ENCODE data around the gene NOS1AP.

The NOS1AP gene

DNA sequence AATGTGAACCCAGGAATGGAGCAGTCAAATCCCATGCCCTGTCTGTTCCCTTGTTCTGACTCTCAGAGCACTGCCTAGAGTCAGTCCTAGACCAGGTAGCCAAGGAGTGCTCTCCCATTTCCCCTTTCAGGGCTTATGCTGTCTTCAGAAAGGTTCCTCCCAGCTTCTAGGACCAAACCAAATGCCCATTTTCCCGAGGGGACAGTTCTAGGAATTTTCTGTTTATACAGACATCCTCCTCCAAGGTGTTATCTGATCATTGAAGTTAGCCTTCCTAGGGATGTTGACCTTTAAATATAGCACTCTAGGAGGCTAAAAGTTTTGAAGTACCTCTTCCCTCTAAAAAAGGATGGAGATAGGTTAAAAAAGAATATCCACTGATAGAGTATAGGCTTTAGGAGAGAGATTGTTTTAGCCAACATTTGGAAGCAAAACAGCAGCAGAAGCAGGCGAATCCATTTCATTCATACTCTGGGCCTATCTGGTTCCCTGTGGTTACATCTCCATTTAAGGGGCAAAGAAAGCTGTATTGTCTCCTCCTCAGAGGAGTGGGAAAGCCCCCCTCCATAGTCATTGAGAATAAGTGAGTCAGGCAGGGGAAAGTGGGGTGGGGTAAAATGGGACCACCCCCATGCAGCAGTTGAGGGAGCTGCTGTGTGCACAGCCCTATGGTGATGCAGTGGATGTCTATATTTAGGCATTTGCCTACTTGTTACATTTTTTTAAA, 180.7 kb downstream of the NOS1AP start:
- H3K4me3 ChIP-seq (ENCODE audit: low read depth in 1 of 2, low read length in 2 of 2), result no peak overlapping the region
- H3K4me1 ChIP-seq (ENCODE audit: insufficient read depth, low read length), result no peaks in the 10 kb centered on the region
- no peaks in the 10 kb centered on the region for H3K9me3 ChIP-seq (ENCODE audit: low read length)
- no peaks in the 10 kb centered on the region for H3K27me3 ChIP-seq (ENCODE audit: control insufficient read depth in 1 of 2, insufficient read depth in 2 of 2, low read length in 2 of 2)
- no peak overlapping the region for H3K9ac ChIP-seq (ENCODE audit: low read length)
- H3K27ac ChIP-seq (ENCODE audit: low read depth, low read length), result no peak overlapping the region
- H3K36me3 ChIP-seq (ENCODE audit: insufficient read depth, low read length), result no peaks in the 10 kb centered on the region

DNA sequence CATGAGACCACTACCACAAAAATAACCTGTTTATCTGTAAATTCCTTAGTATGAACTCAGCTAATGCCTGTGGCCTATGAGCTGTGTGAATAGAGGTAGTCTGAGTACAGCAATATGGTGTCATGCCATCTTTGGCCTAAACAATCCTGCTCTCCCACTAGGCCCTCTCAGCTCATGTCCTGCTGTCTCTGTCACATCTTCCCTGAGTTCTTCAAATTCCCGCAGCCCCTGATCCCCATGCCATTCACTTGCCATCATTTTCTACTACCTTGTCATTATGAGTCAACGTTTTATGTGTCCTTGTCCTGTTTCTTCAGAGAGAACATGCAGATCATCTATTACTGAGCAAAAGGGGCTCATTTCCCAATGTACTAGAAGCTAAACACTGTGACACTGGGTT, 181.6 kb downstream of the NOS1AP start:
- H3K36me3 ChIP-seq (ENCODE audit: insufficient read depth, low read length), result no peaks in the 10 kb centered on the region
- H3K9ac ChIP-seq (ENCODE audit: low read length), result no peak overlapping the region
- H3K27me3 ChIP-seq (ENCODE audit: control insufficient read depth in 1 of 2, insufficient read depth in 2 of 2, low read length in 2 of 2), result no peaks in the 10 kb centered on the region
- H3K4me1 ChIP-seq (ENCODE audit: insufficient read depth, low read length), result peaks cover under 1% of the 10 kb centered on the region
- no peak overlapping the region for H3K27ac ChIP-seq (ENCODE audit: low read depth, low read length)
- no peak overlapping the region for H3K4me3 ChIP-seq (ENCODE audit: low read depth in 1 of 2, low read length in 2 of 2)
- no peaks in the 10 kb centered on the region for H3K9me3 ChIP-seq (ENCODE audit: low read length)

DNA sequence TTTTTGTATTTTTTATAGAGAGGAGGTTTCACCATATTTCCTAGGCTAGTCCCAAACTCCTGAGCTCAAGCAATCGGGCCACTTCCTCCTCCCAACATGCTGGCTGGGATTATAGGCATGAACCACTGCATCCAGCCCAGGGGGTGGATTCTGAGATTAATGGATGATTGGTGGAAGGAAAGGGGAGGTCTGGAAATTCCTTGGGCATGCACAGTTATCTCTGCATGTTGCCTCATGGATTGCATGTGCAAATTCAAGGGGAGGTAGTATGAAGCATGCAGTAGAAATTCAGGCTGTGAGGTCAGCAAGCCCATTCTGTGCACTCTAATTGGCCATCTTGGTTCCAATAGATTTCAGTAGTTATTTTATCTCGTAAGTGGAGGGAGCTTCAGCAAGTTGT, 182.7 kb downstream of the NOS1AP start:
- H3K4me3 ChIP-seq (ENCODE audit: low read depth in 1 of 2, low read length in 2 of 2), result no peak overlapping the region
- H3K9ac ChIP-seq (ENCODE audit: low read length), result no peak overlapping the region
- no peak overlapping the region for H3K27ac ChIP-seq (ENCODE audit: low read depth, low read length)
- H3K36me3 ChIP-seq (ENCODE audit: insufficient read depth, low read length), result no peaks in the 10 kb centered on the region
- H3K9me3 ChIP-seq (ENCODE audit: low read length), result no peaks in the 10 kb centered on the region
- H3K27me3 ChIP-seq (ENCODE audit: control insufficient read depth in 1 of 2, insufficient read depth in 2 of 2, low read length in 2 of 2), result no peaks in the 10 kb centered on the region
- peaks cover 11% of the 10 kb centered on the region for H3K4me1 ChIP-seq (ENCODE audit: insufficient read depth, low read length)

DNA sequence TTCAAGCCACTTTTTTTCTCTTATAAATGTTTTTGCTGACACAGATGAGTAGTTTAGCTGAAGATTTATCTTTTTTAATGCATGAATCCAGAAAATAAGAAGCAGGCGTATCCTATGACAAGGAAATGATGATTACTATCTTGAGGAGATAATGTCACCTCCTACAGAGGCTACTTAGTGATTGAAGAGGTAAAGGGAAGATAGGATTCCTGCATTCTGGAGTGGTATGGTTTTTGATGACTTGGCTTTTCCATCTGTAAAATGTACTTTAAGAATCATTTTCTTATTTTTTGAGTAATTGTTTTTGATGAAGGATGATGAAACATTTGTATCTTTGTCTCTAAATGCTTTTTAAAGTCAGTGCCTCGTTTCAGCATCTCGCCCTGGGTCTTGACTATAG, 184.3 kb downstream of the NOS1AP start:
- H3K36me3 ChIP-seq (ENCODE audit: insufficient read depth, low read length), result no peaks in the 10 kb centered on the region

DNA sequence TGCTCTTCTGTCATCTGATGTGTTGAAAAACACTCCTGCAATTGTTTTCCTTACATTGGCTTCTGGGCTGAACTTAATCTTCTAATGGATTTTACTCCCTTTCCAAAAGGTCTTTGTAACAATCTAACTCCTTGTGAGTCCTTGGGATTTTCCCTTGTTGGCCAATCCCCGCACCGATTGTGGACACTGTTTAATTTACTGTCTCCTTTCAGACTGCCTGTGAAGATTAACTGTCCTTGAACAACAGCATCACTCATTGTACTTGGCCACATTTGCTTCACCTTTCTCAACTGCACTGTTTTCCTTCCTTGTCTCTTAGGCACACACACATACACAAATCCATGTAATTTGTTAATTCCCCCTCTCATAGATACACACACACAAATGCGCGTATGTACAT, 186.8 kb downstream of the NOS1AP start:
- Histone ChIP-seq H3K27me3 (ENCODE audit: control insufficient read depth in 1 of 2, insufficient read depth in 2 of 2, low read length in 2 of 2) (no peaks in the 10 kb centered on the region), H3K4me1 (ENCODE audit: insufficient read depth, low read length) (peaks cover 11% of the 10 kb centered on the region), H3K36me3 (ENCODE audit: insufficient read depth, low read length) (no peaks in the 10 kb centered on the region), H3K4me3 (ENCODE audit: low read depth in 1 of 2, low read length in 2 of 2) (no peak overlapping the region), H3K9ac (ENCODE audit: low read length) (no peak overlapping the region), H3K9me3 (ENCODE audit: low read length) (no peaks in the 10 kb centered on the region), H3K27ac (ENCODE audit: low read depth, low read length) (no peak overlapping the region)

More for the DNA sequence above, 184.3 kb downstream of the NOS1AP start:
- no peak overlapping the region for H3K4me3 ChIP-seq (ENCODE audit: low read depth in 1 of 2, low read length in 2 of 2)
- H3K4me1 ChIP-seq (ENCODE audit: insufficient read depth, low read length), result peaks cover 11% of the 10 kb centered on the region
- H3K27ac ChIP-seq (ENCODE audit: low read depth, low read length), result no peak overlapping the region
- no peak overlapping the region for H3K9ac ChIP-seq (ENCODE audit: low read length)
- H3K27me3 ChIP-seq (ENCODE audit: control insufficient read depth in 1 of 2, insufficient read depth in 2 of 2, low read length in 2 of 2), result no peaks in the 10 kb centered on the region
- H3K9me3 ChIP-seq (ENCODE audit: low read length), result no peaks in the 10 kb centered on the region

DNA sequence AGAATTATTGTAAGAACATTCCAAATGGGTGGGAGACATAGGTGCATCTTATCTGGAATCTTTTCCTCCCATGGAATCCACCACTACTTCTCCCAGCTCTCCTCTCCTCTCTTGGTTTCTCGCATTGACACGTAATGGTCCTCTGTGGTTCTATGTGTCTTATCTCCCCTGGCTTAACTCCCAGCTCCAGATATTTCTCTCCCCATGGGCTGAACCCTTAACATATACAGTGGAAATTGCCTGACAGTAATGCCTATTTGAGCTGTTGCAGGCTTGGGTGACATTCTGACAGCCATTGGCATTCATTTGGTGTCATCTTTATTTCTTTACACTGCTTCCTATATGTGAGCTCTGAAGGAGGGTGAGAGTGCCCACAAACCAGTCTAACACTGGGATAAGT, 188.9 kb downstream of the NOS1AP start:
- Histone ChIP-seq H3K9ac (ENCODE audit: low read length) (no peak overlapping the region), H3K27ac (ENCODE audit: low read depth, low read length) (no peak overlapping the region), H3K9me3 (ENCODE audit: low read length) (no peaks in the 10 kb centered on the region), H3K4me1 (ENCODE audit: insufficient read depth, low read length) (peaks cover 11% of the 10 kb centered on the region), H3K27me3 (ENCODE audit: control insufficient read depth in 1 of 2, insufficient read depth in 2 of 2, low read length in 2 of 2) (no peaks in the 10 kb centered on the region), H3K36me3 (ENCODE audit: insufficient read depth, low read length) (no peaks in the 10 kb centered on the region), H3K4me3 (ENCODE audit: low read depth in 1 of 2, low read length in 2 of 2) (no peak overlapping the region)

DNA sequence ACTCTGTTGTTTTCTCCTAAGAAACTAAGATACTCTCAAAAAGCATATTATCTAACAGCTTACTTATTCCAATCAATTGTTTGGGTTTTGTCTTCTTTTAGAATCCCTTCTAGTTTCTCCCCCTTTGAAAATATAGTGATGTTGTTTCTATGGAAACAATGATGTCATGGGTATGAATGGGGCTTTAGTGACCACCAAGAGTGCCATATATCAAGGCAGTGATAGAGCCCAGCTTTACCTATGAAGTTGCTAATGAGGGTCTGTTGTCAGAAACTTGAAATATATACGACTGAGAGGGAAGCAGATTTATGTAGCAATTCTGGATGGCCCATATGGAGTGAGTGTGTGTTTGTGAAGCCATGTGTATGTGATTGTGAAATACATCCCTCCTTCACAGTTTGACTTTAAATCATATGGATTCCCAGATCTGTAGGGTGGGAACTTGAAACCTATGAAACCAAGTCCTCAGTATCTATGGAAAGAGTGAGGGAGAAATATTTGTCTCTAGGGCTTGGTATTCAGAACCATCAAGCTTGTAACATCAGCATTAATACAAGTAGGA, 190.5 kb downstream of the NOS1AP start:
- no peak overlapping the region for H3K27ac ChIP-seq (ENCODE audit: low read depth, low read length)
- no peaks in the 10 kb centered on the region for H3K27me3 ChIP-seq (ENCODE audit: control insufficient read depth in 1 of 2, insufficient read depth in 2 of 2, low read length in 2 of 2)
- H3K36me3 ChIP-seq (ENCODE audit: insufficient read depth, low read length), result no peaks in the 10 kb centered on the region
- peaks cover 11% of the 10 kb centered on the region for H3K4me1 ChIP-seq (ENCODE audit: insufficient read depth, low read length)
- no peak overlapping the region for H3K4me3 ChIP-seq (ENCODE audit: low read depth in 1 of 2, low read length in 2 of 2)
- H3K9me3 ChIP-seq (ENCODE audit: low read length), result no peaks in the 10 kb centered on the region
- no peak overlapping the region for H3K9ac ChIP-seq (ENCODE audit: low read length)

DNA sequence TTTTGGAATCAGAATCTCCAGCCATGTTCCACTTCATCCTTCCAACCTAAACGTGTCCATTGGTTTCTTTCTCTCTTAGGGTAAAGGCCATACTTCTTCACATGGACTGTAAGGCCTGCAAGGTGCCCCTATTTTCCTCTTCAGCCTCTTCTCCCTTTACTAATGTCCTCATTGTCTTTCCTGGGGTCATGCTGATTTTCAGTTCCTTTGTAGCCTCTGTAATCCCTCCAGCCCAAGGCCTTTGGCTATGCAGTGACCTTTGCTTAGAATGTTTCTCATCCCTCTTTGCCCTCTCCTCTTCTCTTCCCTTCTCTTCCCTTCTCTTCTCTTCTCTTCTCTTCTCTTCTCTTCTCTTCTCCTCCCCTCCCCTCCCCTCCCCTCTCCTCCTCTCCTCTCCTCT, 194.6 kb downstream of the NOS1AP start:
- no peaks in the 10 kb centered on the region for H3K4me1 ChIP-seq (ENCODE audit: insufficient read depth, low read length)
- no peaks in the 10 kb centered on the region for H3K27me3 ChIP-seq (ENCODE audit: control insufficient read depth in 1 of 2, insufficient read depth in 2 of 2, low read length in 2 of 2)
- no peaks in the 10 kb centered on the region for H3K36me3 ChIP-seq (ENCODE audit: insufficient read depth, low read length)
- H3K9ac ChIP-seq (ENCODE audit: low read length), result no peak overlapping the region
- no peaks in the 10 kb centered on the region for H3K9me3 ChIP-seq (ENCODE audit: low read length)
- H3K27ac ChIP-seq (ENCODE audit: low read depth, low read length), result no peak overlapping the region
- no peak overlapping the region for H3K4me3 ChIP-seq (ENCODE audit: low read depth in 1 of 2, low read length in 2 of 2)

DNA sequence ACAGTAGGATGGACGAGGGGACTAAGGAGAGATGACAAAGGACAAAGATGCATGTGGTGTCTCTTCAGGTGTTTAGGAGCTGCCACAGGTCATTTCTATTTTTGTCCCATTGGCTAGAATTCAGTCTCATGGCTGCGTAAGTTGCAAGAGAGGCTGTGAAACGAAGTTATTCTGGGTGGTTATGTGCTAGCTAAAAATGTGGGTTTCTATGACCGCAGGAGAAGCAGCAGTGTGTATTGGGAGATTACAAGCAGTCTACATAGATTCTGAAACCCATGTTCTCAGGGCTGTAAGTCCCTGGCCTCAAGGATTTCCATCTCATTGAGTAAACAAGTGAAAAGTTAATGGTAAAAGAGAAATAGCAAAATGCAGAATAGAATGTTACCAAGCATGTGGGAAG, 196.5 kb downstream of the NOS1AP start:
- no peaks in the 10 kb centered on the region for H3K36me3 ChIP-seq (ENCODE audit: insufficient read depth, low read length)
- no peaks in the 10 kb centered on the region for H3K9me3 ChIP-seq (ENCODE audit: low read length)
- H3K9ac ChIP-seq (ENCODE audit: low read length), result no peak overlapping the region
- no peaks in the 10 kb centered on the region for H3K4me1 ChIP-seq (ENCODE audit: insufficient read depth, low read length)
- no peak overlapping the region for H3K4me3 ChIP-seq (ENCODE audit: low read depth in 1 of 2, low read length in 2 of 2)
- no peaks in the 10 kb centered on the region for H3K27me3 ChIP-seq (ENCODE audit: control insufficient read depth in 1 of 2, insufficient read depth in 2 of 2, low read length in 2 of 2)
- no peak overlapping the region for H3K27ac ChIP-seq (ENCODE audit: low read depth, low read length)

DNA sequence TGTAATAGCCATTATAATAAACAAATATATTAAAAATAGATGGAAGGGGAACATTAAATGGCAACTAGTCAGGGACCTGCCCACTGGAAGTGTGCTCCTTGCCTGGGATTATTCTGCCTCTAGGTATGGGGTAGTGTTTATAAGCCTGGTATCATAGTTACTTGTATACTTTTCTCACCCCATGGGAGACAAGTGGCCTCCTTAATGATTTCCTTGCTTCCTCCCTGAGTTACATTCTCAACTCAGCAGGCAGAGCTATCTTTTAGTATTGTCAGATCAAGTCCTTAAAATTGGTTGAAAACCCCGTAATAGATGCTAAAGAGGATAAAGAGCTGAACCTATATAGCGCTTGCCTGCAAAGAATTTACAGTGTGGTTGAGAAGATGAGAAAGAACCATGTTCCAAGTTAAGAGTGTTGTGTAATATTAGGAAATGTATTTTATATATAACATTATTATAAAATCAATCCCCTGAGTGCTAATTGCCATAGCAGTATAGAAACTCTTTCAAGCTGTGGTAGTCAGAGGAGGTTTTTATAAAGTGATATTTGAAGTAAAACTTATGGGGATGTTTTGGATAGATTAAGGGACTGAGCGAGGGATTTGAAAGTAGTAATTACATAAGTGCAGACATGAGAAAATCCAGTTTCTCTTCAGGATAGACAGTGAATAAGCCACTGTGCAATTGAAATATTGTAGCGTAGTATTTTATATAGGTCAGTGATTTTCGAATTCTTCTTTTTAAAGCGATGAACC, 200.7 kb downstream of the NOS1AP start:
- no peak overlapping the region for H3K27ac ChIP-seq (ENCODE audit: low read depth, low read length)
- H3K4me1 ChIP-seq (ENCODE audit: insufficient read depth, low read length), result no peaks in the 10 kb centered on the region
- H3K4me3 ChIP-seq (ENCODE audit: low read depth in 1 of 2, low read length in 2 of 2), result no peak overlapping the region
- H3K27me3 ChIP-seq (ENCODE audit: control insufficient read depth in 1 of 2, insufficient read depth in 2 of 2, low read length in 2 of 2), result no peaks in the 10 kb centered on the region
- no peaks in the 10 kb centered on the region for H3K9me3 ChIP-seq (ENCODE audit: low read length)
- H3K36me3 ChIP-seq (ENCODE audit: insufficient read depth, low read length), result no peaks in the 10 kb centered on the region
- H3K9ac ChIP-seq (ENCODE audit: low read length), result no peak overlapping the region

DNA sequence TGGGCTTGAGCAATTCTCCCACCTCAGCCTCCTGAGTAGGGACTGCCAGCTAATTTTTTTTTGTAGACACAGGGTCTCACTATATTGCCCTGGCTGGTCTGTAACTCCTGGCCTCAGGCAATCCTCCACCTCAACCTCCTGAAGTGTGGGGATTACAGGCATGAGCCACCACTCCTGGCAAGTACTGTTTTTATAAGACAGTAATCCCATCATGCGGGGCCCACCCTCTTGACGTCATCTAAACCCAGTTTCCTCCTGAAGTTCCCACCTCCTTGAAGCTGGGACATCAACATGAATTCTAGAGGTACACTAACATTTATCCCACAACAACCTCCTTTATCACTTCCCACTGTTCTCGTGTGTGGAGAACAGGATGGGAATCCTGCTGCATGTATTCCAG, 202.5 kb downstream of the NOS1AP start:
- Histone ChIP-seq H3K9ac (ENCODE audit: low read length) (no peak overlapping the region), H3K27ac (ENCODE audit: low read depth, low read length) (no peak overlapping the region), H3K36me3 (ENCODE audit: insufficient read depth, low read length) (no peaks in the 10 kb centered on the region), H3K9me3 (ENCODE audit: low read length) (no peaks in the 10 kb centered on the region), H3K4me1 (ENCODE audit: insufficient read depth, low read length) (no peaks in the 10 kb centered on the region), H3K4me3 (ENCODE audit: low read depth in 1 of 2, low read length in 2 of 2) (no peak overlapping the region), H3K27me3 (ENCODE audit: control insufficient read depth in 1 of 2, insufficient read depth in 2 of 2, low read length in 2 of 2) (no peaks in the 10 kb centered on the region)
